Measurements from ENCODE around the gene NARS2.

Gene NARS2

GRCh38 chr11:78426845-78427244, 147.8 kb downstream of the NARS2 start:
- TF ChIP-seq CTCF (IDR thresholded peaks at IDR 0.05; ENCODE audit: low read depth, low read length), result no peak

GRCh38 chr11:78425399-78426070, 149.1 kb downstream of the NARS2 start:
- H3K4me3 ChIP-seq (ENCODE audit: low read depth, low read length), result no peak overlapping the region
- no peak for TF ChIP-seq CTCF (IDR thresholded peaks at IDR 0.05; ENCODE audit: low read depth, low read length)

More at GRCh38 chr11:78426845-78427244, 147.8 kb downstream of the NARS2 start:
- H3K4me3 ChIP-seq (ENCODE audit: low read depth, low read length), result no peak overlapping the region

GRCh38 chr11:78424334-78425270, 150.1 kb downstream of the NARS2 start:
- no peak overlapping the region for H3K4me3 ChIP-seq (ENCODE audit: low read depth, low read length)
- TF ChIP-seq CTCF (IDR thresholded peaks at IDR 0.05; ENCODE audit: low read depth, low read length), result no peak

- TF ChIP-seq CTCF (IDR thresholded peaks at IDR 0.05; ENCODE audit: low read depth, low read length), result no peak
- H3K4me3 ChIP-seq (ENCODE audit: low read depth, low read length), result no peak overlapping the region
Measured at GRCh38 chr11:78423241-78423640, 151.4 kb downstream of the NARS2 start.

- TF ChIP-seq CTCF (IDR thresholded peaks at IDR 0.05; ENCODE audit: low read depth, low read length), result no peak
- no peak overlapping the region for H3K4me3 ChIP-seq (ENCODE audit: low read depth, low read length)
Measured at GRCh38 chr11:78420796-78421209, 153.9 kb downstream of the NARS2 start.

GRCh38 chr11:78420255-78420764, 154.4 kb downstream of the NARS2 start:
- H3K4me3 ChIP-seq (ENCODE audit: low read depth, low read length), result no peak overlapping the region

More at GRCh38 chr11:78420255-78420764, 154.4 kb downstream of the NARS2 start:
- TF ChIP-seq CTCF (IDR thresholded peaks at IDR 0.05; ENCODE audit: low read depth, low read length), result peak; percentile 53

All from WI38 (cell line).